ENCODE measurements around the gene MRPL4.

- TF ChIP-seq CTCF (IDR thresholded peaks at IDR 0.05) = no peak
- no peak for TF ChIP-seq POLR2A (IDR thresholded peaks at IDR 0.05)
- TF ChIP-seq POLR2AphosphoS5 (IDR thresholded peaks at IDR 0.05) = peak; percentile 65 to 80 (median 75)
Measured at GRCh38 chr19:10226376-10227025, 25.5 kb upstream of the MRPL4 start.

Data from breast epithelium (tissue), 3 donors.